Ishikawa (cell line): ENCODE results near the gene IFIH1.

Source experiments
- CEBPB ChIP-seq: IDR thresholded peaks from 2 replicates; pipeline ENCODE4 v1.6.1; 2012
- CREB1 ChIP-seq: IDR thresholded peaks from 2 replicates; pipeline ENCODE4 v1.6.1; 2012; ENCODE audit warnings: low read depth
- EGR1 ChIP-seq: IDR thresholded peaks from 2 replicates; pipeline ENCODE4 v1.6.1; 2012
- EP300 ChIP-seq: IDR thresholded peaks from 2 replicates; pipeline ENCODE4 v1.6.1; 2012; ENCODE audit warnings: borderline replicate concordance
- NFIC ChIP-seq: IDR thresholded peaks from 2 replicates; pipeline ENCODE4 v1.6.1; 2012
- RAD21 ChIP-seq: IDR thresholded peaks from 2 replicates; pipeline ENCODE4 v1.6.1; 2012; ENCODE audit warnings: low read depth
- REST ChIP-seq: IDR thresholded peaks from 2 replicates; pipeline ENCODE4 v1.6.1; 2012; ENCODE audit warnings: low read depth, mild to moderate bottlenecking
- TAF1 ChIP-seq: IDR thresholded peaks from 2 replicates; pipeline ENCODE4 v1.6.1; 2012; ENCODE audit warnings: low read depth, mild to moderate bottlenecking
- TEAD4 ChIP-seq: IDR thresholded peaks from 2 replicates; pipeline ENCODE4 v1.6.1; 2012
- USF1 ChIP-seq: IDR thresholded peaks from 2 replicates; pipeline ENCODE4 v1.6.1; 2012
- YY1 ChIP-seq: IDR thresholded peaks from 2 replicates; pipeline ENCODE4 v1.6.1; 2012; ENCODE audit warnings: low read depth
- ZBTB7A ChIP-seq: IDR thresholded peaks from 2 replicates; pipeline ENCODE4 v1.6.1; 2012; ENCODE audit warnings: low read depth

GRCh38 chr2:162312853-162313252 is 5.6 kb downstream of the IFIH1 start:
- TF ChIP-seq EP300: no peak
- no peak for TF ChIP-seq TEAD4
- no peak for TF ChIP-seq RAD21
- no peak for TF ChIP-seq CREB1
- TF ChIP-seq CEBPB: no peak
- no peak for TF ChIP-seq YY1
- TF ChIP-seq TAF1: no peak
- no peak for TF ChIP-seq USF1
- TF ChIP-seq ZBTB7A: no peak
- no peak for TF ChIP-seq REST
- no peak for TF ChIP-seq NFIC
- no peak for TF ChIP-seq EGR1
